Suppressor macrophage treated with lipopolysaccharide for 4 hours (primary cell): ENCODE data around the gene SH3BP1.

Source experiments
- DNase-seq: peaks from one replicate; pipeline ENCODE4 v3.0.0-alpha.2; 2020

SH3BP1 gene

GRCh38 chr22:37659066-37659896 is 19.8 kb downstream of the SH3BP1 start:
- no peak for DNase-seq

GRCh38 chr22:37659897-37660708 is 20.6 kb downstream of the SH3BP1 start:
- no peak for DNase-seq

GRCh38 chr22:37660709-37661045 is 21.2 kb downstream of the SH3BP1 start:
- DNase-seq = no peak

GRCh38 chr22:37661160-37661924 is 21.9 kb downstream of the SH3BP1 start:
- DNase-seq = no peak

- DNase-seq = peak; percentile 61
Measured at GRCh38 chr22:37662039-37662438, 22.6 kb downstream of the SH3BP1 start.

GRCh38 chr22:37663521-37664140 is 24.2 kb downstream of the SH3BP1 start:
- DNase-seq = no peak

- no peak for DNase-seq
Measured at GRCh38 chr22:37664249-37665101, 25.0 kb downstream of the SH3BP1 start.

- no peak for DNase-seq
Measured at GRCh38 chr22:37665487-37665886, 26.0 kb downstream of the SH3BP1 start.

GRCh38 chr22:37669586-37669985 is 30.1 kb downstream of the SH3BP1 start:
- no peak for DNase-seq

- no peak for DNase-seq
Measured at GRCh38 chr22:37672206-37672919, 32.9 kb downstream of the SH3BP1 start.

- no peak for DNase-seq
Measured at GRCh38 chr22:37672920-37673455, 33.5 kb downstream of the SH3BP1 start.

- DNase-seq = no peak
Measured at GRCh38 chr22:37674248-37674647, 34.8 kb downstream of the SH3BP1 start.

GRCh38 chr22:37674951-37675929 is 35.8 kb downstream of the SH3BP1 start, which contains the start of gene LGALS1:
LGALS1 (plus strand) TSS chr22:37675636; CDS start chr22:37675703, 67 bp downstream.
- peak; percentile 96 for DNase-seq

- DNase-seq = peak; percentile 22
Measured at GRCh38 chr22:37675930-37676735, 36.7 kb downstream of the SH3BP1 start.

GRCh38 chr22:37676736-37677492 is 37.4 kb downstream of the SH3BP1 start:
- peak; percentile 89 for DNase-seq

GRCh38 chr22:37677493-37677974 is 38.1 kb downstream of the SH3BP1 start:
- DNase-seq = no peak

GRCh38 chr22:37678372-37678771 is 38.9 kb downstream of the SH3BP1 start:
- DNase-seq = no peak

GRCh38 chr22:37679670-37680069 is 40.2 kb downstream of the SH3BP1 start:
- DNase-seq = no peak
